ENCODE results near the gene PCYT1A.

DNA sequence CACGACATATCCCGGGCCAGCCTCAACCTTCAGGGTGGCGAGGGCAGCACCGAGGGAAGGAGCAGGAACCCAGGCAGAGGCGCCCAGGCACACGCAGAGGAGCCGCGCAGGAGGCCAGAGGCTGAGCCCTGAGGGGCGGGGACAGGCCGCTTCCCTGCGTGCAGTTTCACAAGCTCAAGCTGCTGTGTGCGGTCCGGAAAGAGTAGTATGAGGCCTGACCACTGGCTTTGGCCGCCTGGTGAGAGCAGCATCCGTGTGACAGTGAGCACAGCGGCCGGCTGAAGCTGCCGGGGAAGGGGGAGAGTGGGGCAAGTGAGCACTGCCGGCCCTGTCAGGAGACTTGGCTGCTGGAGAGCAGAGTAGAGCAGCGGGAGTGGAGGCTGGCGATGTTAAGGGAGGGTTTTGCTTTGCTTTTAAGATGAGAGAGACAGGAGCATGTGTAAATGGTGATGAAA, 85.0 kb downstream of the PCYT1A start:
- TF ChIP-seq, protein P1, sequence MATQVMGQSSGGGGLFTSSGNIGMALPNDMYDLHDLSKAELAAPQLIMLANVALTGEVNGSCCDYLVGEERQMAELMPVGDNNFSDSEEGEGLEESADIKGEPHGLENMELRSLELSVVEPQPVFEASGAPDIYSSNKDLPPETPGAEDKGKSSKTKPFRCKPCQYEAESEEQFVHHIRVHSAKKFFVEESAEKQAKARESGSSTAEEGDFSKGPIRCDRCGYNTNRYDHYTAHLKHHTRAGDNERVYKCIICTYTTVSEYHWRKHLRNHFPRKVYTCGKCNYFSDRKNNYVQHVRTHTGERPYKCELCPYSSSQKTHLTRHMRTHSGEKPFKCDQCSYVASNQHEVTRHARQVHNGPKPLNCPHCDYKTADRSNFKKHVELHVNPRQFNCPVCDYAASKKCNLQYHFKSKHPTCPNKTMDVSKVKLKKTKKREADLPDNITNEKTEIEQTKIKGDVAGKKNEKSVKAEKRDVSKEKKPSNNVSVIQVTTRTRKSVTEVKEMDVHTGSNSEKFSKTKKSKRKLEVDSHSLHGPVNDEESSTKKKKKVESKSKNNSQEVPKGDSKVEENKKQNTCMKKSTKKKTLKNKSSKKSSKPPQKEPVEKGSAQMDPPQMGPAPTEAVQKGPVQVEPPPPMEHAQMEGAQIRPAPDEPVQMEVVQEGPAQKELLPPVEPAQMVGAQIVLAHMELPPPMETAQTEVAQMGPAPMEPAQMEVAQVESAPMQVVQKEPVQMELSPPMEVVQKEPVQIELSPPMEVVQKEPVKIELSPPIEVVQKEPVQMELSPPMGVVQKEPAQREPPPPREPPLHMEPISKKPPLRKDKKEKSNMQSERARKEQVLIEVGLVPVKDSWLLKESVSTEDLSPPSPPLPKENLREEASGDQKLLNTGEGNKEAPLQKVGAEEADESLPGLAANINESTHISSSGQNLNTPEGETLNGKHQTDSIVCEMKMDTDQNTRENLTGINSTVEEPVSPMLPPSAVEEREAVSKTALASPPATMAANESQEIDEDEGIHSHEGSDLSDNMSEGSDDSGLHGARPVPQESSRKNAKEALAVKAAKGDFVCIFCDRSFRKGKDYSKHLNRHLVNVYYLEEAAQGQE (IDR thresholded peaks at IDR 0.05; ENCODE audit: insufficient read depth in 1 of 2, low read depth in 2 of 2, low read length in 1 of 2), result no peak
- TF ChIP-seq, protein P2, sequence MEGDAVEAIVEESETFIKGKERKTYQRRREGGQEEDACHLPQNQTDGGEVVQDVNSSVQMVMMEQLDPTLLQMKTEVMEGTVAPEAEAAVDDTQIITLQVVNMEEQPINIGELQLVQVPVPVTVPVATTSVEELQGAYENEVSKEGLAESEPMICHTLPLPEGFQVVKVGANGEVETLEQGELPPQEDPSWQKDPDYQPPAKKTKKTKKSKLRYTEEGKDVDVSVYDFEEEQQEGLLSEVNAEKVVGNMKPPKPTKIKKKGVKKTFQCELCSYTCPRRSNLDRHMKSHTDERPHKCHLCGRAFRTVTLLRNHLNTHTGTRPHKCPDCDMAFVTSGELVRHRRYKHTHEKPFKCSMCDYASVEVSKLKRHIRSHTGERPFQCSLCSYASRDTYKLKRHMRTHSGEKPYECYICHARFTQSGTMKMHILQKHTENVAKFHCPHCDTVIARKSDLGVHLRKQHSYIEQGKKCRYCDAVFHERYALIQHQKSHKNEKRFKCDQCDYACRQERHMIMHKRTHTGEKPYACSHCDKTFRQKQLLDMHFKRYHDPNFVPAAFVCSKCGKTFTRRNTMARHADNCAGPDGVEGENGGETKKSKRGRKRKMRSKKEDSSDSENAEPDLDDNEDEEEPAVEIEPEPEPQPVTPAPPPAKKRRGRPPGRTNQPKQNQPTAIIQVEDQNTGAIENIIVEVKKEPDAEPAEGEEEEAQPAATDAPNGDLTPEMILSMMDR (IDR thresholded peaks at IDR 0.05), result no peak
- no peak for TF ChIP-seq TCF7L2 (IDR thresholded peaks at IDR 0.05; ENCODE audit: low read depth, low read length)
